HG03378 (cell line): ENCODE results near the gene EXD3.

Experiments used
- ATAC-seq: cut with Tn5 transposase; IDR thresholded peaks from one replicate; pipeline ENCODE4 v1.9.1; 2021; ENCODE audit warnings: mild to moderate bottlenecking, moderate library complexity; ENCODE audit not compliant: unreplicated experiment

EXD3 gene

DNA sequence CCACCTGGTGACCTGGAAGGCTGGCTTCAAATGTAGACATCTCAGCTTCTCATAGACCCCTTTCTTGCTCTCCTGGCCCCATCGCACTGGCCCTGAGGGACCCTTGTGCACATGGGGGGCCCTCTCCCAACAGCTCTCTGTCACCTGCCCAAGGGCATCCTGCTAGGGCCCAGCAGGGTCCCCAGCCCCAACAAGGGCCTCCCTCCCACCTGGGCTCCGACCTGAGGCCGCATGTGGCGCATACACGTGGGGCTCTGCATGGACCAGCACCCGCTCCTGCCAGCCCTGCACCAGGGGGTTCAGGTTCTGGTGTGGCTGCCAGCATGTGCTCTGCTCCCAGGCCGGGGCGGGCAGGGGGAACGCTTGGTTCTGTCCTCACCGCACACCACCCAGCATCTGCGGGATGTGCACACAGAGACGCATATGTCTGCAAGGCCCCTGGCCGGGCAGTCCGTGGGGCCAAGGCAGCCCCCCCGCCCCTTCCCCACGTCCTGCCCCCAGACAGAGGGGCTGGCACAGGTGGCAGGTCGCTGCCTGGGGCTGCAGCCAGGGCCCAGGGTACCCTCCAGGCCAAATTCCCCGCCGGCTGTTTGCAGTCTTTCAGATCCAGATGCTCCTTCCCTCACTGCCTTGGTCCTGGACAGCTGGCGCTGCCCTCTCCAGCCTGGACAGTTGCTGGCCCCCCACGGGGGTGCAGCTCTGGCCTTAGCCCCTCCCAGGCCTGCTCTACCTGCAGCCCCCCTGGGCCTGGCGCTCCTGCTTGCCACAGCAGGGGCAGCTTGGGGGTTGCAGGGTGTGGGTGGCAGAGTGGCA, 103.0 kb downstream of the EXD3 start:
- no peak for ATAC-seq

DNA sequence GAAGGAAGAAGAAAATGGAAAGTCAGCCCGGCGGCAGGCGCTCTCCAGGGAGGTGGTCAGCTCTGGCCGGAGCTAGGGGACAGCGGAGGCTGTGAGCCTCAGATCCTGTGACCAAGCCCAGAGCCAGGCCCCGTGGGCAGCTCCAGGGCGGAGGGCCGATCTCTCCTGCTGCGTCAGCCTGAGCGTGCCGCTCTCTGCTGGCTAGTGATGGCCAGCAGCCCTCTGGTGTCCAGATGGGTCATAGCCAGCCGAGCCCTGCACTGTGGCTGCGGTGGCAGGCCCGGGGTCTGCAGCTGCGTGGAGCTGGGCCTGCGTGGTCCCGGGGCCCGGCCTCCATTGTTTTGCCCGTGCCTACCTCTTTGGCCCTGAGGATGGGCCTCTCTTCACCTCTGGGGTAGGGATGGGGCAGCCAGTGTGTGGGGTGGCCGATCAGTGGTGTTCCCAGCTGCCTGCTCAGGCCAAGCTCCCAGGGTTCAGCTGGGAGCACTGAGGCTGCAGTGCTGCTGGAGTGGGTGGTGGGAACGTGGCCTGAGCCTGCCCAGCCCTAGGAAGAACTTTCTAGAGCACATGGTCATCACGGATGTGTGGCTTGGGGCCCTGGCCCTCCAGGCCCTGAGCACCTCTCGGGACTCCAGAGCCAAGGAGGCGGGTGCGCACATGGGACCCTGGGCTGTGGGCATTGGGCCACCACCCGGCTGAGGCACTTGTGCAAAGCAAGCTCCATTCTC, 103.8 kb downstream of the EXD3 start:
- no peak for ATAC-seq

DNA sequence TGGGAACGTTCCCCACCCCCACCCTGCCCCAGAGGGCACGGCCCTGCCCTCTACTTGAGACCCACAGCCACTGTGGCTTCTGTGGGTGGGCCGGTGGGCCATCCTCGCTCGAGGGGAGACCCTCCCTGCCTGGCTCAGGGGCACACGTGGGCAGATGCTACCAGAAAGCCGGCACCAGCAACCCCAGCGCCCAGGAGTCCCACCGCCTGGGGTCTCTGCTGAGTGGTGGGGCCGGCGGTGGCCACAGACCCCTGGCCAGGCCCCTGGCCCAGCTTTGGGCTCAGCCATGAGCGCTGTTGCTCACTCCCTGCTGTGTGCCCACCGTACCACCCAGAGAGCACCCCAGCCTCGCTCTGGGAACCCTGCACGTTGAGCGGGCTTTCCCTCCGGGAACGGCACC, 104.4 kb downstream of the EXD3 start:
- ATAC-seq = no peak

DNA sequence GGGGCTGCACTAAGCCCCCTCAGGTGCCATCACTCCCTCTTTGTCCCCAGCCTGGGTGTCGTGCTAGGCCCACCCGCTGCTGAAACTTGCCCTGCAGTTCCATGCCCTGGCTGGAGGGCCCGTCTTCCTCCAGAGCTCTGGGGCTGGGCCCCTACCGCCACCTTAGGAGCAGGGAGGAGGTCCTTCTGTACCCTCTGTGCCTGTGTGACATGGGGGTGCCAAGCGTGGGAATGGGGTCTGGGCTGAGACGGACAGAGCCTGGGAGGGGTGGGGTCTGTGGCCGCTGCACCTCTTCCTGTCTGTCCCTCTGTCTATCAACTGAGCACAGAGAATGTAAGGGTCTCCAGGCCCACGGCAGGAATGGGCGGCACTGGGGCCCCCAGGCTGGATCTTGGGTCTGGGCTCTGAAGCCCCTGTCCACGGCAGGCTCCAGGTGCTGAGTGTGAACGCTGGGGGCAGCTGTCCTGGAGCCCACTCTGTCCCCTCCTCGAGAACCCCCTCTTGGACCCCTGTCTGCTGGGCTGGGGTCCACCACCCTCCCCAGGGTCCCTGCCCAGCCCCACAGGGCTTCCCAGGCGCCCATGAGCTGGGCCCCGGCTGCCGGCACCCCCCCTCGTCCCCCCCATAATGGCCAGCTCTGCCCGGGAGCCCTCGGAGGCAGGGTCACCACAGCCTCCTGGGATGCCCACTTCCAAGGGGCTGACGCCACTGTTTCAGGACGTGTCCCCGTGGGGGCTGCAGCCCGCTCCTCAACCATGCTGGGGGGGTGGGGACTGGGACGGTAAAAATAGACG, 105.0 kb downstream of the EXD3 start:
- no peak for ATAC-seq

DNA sequence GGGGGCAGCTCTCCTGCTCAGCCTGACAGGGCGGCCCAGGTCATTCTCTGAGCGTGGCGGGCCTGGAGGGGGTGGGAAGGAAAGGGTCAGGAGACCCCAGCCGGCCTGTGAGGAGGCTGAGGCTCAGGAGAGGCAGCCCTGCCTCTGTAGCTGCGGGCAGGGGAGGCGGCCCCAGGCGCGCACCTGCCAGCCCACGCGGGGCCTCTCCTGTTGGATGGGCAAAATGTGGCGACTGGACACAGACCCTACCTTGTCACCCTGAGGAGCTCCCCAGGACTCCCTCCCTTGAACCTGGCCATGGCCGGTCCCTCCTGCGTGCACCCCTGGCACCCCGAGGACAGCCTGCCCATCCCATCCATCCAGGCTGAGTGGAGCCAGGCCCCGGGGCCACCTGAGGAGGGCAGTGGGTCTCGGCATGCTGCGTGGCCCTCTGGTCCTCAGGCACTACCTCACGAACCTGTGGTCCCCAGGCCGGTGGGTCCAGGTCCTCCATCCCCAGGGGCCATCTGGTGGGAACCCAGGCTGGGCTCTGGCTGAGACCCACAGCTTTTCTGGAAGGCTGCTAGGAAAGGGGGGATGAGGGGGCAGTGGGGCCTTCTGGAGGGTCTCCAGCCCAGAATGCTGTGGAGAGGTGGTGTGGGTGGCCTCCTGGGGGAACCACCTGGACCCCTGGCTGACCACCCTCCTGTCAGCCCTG, 105.8 kb downstream of the EXD3 start:
- ATAC-seq = no peak

DNA sequence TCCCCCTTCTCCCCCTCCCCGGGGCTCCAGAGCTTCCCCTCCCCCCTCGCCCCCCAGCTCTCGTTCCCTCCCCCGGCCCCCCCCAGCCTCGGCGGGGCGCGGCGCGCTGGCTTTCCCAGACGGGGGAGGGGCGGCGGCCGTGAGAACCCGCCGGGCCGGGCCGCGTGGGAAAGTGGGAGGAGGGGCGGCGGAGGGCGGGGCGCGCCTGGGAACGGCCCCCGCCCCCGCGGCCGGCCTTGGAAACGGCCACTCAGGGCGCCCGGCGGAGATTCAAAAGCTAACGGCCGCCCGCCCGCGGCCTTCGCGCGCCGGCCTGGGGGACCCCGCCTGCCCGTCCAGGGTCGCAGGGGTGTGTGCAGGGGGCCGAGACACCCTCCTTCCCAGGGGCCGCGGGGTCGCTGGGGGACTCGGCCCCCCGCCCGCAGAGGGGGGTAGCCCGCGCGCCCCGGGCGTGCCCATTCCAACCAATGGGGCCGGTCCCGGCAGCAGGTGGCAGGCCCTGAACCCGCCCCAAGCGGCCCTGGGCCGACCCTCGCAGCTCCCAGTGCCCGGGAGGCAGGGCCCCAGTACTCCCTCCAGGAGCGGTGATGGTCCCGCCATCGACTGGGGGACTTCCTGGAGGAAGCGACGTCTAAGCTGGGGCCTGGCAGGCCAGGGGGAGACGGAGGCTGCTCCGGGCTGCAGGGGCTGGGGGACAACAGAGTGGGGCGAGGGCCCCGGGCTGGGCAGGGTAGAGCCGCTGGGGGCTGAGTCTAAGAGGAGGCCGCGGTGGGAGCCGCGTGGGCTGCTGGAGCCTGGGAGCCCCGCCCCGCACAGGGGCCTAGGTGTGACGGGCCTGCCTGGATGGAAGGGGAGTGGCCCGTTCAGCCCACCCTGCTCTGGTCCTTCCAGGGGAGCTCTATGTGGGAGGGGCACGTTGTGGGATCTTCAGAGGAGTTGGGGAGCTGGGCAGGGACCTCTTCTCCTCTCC, 106.7 kb downstream of the EXD3 start:
- ATAC-seq = no peak

DNA sequence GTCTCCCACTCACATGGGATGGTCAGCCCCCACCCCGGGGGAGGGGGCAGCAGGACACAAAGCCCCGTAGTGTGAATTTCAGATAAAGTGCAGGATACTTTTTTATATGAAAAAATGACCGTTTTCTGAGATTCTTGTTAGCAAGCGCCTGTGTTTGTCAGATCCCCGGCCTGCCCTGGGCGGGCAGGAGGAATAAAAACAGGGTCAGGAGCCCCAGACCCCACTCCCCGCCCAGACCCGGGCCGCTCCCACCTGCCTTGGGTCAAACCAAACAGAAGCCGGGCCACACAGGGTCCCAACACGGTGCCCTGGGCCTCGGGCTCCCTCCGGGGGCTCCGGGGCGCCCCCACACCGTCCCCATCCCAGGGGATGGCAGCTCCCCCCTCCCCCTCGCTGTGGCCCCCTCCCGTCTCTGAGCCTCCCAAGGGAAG, 107.4 kb downstream of the EXD3 start:
- ATAC-seq = no peak

DNA sequence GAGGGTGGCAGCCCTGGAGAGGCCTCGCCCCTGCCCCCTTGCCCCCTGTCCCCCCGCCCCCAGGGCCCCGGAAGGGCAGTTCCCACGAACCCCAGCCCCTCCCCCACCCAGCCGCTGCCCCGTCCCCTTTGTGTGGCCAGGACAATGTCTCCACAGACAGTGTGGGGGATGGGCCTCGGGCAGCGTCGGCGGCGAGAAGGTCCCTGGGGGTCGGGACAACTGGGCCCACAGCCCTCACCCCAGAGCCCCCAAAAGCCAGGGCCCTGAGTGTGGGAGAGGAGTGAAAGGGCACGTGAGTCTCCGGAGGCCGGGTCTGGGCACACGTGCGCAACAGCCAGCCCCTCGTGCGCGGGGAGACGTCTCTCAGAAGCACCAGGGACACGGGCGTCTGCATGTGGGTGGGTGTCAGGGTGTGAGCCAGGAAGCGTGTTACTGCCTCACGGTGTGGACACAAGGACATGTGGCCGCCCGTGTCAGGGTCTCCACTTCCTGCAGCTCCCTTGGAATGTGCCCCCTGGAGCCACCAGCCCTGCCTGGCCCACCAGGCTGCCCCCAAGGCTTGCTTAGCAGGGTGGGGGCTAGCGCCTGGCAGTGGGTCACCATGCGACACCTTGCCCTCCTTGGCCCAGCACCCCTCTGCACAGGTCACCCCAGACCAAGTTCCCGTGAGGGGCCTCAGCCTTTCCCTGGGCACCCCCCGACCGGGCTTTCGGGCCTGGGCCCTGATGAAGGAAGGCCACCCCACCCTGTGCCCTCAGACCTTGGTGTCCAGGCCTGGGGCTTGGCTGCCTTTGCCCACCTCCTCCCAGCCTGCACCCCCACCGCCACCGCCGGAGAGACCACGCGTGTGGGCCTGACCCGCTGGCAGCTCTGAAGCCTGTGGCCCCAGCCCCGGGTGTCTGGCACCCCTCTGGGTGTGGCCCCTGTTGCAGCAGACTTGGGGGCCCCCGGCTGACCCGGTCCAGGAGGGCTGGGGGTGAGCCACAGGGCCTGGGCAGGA, 108.1 kb downstream of the EXD3 start:
- no peak for ATAC-seq

DNA sequence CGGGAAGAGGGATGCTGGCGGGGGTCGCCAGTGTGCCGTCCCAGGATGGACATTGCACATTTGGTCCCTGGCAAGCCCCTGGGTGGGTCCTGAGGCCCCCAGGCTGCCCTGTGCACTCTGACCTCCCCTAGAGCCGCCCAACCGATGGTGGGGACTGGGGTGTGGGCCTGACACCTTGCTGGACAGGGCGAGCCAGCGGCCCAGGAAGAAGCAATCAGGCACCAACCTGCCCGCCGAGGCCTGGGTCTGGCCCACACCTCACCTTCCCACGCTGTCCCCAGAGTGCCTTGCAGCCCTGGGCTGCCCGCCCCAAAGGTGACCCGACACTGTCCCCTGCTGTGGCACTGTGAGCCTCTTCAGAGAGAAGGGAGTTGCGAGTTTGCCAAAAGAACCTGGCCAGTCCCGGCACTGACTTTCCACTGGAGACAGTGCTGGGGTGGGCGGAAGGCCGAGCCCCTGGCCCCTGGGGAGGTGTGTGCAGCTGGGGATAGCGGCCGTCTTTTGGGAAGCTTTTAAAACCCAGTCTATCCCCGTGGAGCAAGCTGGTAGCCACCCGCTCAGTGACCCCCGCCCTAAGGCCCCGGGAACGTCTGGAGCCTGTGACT, 108.9 kb downstream of the EXD3 start:
- no peak for ATAC-seq

DNA sequence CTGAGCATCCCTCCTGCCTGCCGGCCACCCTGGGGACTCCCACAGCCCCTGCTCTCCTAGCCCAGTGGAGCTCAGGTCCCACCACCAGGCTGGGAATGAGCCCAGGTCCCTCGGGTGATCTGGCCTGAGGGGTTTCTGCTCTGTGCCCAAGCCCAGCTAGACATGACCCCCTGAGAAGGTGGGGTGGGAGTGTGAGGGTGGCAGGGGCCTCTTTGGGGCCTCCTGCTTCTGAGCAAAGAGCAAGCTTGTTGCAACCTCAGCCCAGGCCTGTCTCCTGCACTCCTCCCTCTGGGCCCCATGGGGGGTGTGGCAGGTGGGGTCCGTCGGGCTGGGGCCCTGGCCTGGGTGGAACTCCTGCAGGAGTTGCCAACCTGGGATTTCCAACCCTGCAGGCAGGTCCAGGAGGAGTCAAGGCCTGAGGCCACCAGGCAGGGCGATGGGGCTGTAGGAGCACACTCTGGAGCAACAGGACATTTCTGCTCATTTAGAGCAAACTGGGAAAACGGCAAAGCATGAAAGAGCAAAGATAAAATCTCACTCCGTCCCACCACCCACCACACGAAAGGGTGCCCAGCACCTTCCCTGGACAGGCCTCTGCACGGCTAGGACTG, 109.5 kb downstream of the EXD3 start:
- ATAC-seq = no peak

DNA sequence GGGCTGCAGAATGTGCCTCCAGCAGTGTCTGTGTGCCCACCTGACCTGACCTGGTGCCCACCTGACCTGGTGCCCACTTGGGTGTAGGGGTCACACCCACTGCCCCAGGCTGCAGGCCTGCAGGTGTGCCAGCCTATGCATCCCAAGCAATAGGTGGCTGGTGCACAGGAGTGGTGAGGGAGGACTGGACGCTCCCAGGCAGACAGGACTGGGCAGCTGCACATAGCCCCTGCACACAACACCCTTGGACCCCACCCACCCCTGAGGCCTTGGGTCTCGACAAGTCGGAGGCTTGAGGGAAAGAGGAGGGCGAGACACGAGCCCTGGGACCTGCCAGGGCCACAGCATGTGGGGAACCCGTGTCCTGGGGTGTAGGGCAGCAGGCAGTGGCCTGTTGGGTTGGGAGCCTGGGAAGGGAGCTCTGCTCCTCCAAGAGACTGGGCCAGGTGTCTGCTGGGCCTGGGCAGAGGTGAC, 110.1 kb downstream of the EXD3 start:
- no peak for ATAC-seq

DNA sequence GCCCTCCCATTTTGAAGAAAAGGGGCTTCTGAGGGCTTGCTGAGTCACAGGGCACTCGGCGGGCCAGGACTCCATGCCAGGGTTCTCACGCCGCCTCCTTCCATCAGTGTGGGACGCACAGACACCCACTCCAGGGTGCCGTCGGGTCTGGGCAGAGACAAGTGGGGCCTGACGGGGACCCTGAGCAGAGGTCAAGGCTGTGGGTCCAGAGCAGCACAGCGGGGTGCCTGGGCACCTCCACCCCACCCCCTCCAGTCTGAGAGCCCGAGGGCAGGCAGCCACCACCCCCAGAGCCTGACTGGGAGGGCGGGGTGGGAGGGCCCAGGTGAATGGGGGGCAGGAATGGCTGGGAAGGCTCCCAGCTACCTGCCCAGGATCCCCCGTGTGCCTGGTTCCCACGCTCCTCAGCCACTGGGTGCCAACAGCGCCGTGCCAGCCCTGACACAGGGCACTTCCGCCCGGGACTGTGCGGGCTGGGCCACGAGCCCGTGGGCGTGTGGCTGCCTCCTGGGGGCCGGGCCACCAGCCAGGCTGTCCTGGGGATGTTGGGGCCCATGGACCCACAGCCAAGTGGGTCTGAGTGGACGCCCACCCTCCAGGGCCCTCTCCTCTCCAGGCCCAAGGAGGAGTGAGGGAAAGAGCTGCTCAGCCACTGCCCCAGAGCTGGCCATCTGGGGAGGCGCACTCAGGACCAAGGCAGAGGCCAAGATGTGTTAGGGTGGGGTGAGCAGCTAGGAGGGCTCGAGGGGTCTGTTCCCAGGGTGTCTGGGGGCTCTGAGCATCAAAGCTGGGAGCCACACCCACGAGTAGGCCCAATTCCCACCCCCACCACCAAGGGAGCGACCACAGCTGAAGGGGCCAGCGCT, 110.7 kb downstream of the EXD3 start:
- ATAC-seq = no peak

DNA sequence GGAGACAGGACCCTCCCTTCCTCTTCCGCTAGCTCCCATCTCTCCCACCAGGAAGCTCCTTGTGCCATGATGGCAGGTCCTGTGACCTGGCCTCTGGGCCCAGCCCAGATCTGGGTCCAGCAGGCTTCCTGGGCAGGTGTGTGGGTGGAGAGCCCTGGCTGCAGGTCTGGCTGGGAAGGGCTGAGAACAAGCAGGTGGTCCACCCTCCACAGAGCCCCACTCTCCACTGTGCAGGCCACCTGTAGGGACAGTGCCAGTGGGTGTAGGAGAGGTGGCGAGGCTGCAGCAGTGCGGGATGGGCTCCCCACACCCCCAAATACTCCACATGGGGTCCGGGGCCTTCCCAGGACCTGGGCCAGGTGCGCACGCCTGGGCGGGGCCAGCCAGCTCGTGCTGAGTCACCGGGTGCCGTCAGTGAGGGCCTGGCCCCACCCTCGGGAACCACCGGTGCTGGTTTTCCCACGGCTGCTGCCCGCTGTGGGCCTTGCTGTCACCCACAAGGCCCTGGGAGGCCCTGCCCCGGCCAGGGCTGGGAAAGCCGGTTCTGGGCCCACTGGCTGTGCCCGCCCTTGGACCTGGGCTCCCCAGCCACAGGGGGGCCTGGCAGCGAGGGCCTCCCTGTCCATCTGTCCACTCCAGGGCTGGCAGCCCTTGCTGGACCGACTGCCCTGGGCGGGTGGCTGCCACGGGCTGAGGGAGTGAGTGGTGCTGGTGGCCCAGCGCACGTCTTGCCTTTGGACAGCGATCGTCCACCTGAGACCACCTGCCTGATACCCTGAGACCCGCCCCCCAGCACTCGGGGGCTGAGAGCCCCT, 111.6 kb downstream of the EXD3 start:
- no peak for ATAC-seq

DNA sequence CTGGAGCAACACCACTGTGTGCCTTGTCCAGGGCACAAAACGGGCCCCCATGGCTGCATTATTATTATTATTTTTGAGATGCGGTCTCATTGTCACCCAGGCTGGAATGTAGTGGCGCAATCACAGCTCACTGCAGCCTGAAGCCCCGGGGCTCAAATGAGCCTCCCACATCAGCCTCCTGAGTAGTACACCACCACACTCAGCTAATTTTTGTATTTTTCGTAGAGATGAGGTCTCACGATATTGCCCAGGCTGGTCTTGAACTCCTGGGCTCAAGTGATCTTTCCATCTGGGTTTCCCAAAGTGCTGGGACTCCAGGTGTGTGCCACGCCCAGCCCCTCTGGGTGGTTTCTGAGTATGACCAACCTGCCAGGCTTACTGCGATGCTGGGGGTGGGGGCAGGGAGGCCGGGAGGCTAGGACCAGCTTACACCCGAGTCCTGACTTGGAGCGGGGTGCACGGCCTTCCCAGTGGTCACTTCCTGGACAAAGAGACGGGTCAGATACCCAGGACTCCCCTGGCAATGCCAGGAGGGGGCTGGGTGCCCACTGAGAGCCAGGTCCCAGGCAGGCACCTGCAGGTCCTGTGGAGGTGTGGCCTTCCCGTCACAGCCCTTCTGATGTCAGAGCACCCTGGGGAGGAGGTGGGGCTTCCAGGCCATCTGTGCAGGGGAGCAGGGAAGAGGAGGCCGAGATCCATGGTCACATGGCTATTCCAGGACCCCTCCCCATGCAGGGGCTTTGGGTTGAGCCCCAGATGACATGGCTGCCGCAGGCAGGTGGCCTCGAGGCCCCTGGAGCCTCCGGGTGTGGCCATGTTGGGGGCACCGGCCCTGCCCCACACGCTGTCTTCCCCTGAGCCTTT, 112.5 kb downstream of the EXD3 start:
- no peak for ATAC-seq
